HG02973 (cell line): ENCODE data around the gene PISD.
"Not testable (repeated sequence)": the region's sequence is repeated elsewhere in the genome, so short reads cannot be mapped to it uniquely, and the experiment has no call there.

Source experiments
- ATAC-seq: cut with Tn5 transposase; IDR thresholded peaks from one replicate; pipeline ENCODE4 v1.9.1; 2021; ENCODE audit warnings: moderate library complexity; ENCODE audit not compliant: unreplicated experiment

The PISD gene

GRCh38 chr22:31610611-31611010, 51.4 kb downstream of the PISD start:
- no peak for ATAC-seq

- no peak for ATAC-seq
These were observed 52.3 kb downstream of the PISD start for GRCh38 chr22:31609716-31610115.

GRCh38 chr22:31607696-31608095, 54.3 kb downstream of the PISD start:
- no peak for ATAC-seq

GRCh38 chr22:31605851-31606585, 56.0 kb downstream of the PISD start:
- ATAC-seq = no peak

- ATAC-seq = no peak
These were observed 57.0 kb downstream of the PISD start for GRCh38 chr22:31604746-31605705.

GRCh38 chr22:31604137-31604705, 57.8 kb downstream of the PISD start:
- ATAC-seq = no peak

- ATAC-seq = no peak
These were observed 58.4 kb downstream of the PISD start for GRCh38 chr22:31603574-31603973.

- no peak for ATAC-seq
These were observed 58.9 kb downstream of the PISD start for GRCh38 chr22:31603081-31603525.

GRCh38 chr22:31602259-31602952, 59.6 kb downstream of the PISD start:
- no peak for ATAC-seq

GRCh38 chr22:31595271-31595670, 66.7 kb downstream of the PISD start:
- no peak for ATAC-seq

- ATAC-seq = not testable (repeated sequence)
These were observed 71.9 kb downstream of the PISD start for GRCh38 chr22:31590161-31590560.

- ATAC-seq = no peak
These were observed 72.9 kb downstream of the PISD start for GRCh38 chr22:31588970-31589675.

- ATAC-seq = no peak
These were observed 75.7 kb downstream of the PISD start for GRCh38 chr22:31586137-31586920.

- ATAC-seq = no peak
These were observed 76.7 kb downstream of the PISD start for GRCh38 chr22:31585161-31585859.

GRCh38 chr22:31584804-31585160, 77.2 kb downstream of the PISD start:
- no peak for ATAC-seq

GRCh38 chr22:31583861-31584485, 78.0 kb downstream of the PISD start:
- ATAC-seq = no peak

- ATAC-seq = no peak
These were observed 82.2 kb downstream of the PISD start for GRCh38 chr22:31579835-31580242.

- ATAC-seq = no peak
These were observed 83.8 kb downstream of the PISD start for GRCh38 chr22:31578171-31578570.

- no peak for ATAC-seq
These were observed 84.3 kb downstream of the PISD start for GRCh38 chr22:31577711-31578110.
